ENCODE data around the gene RCAN2. TPM values are rescaled to one million over a fixed set of nuclear protein-coding genes. Genes with fewer than 3 reads are reported as not detected.
"Not testable (repeated sequence)": the region's sequence is repeated elsewhere in the genome, so short reads cannot be mapped to it uniquely, and the experiment has no call there.

RCAN2 gene
- total RNA-seq, 4 donors from 2014 or later, result 46.9 to 289 (median 171) TPM

DNA sequence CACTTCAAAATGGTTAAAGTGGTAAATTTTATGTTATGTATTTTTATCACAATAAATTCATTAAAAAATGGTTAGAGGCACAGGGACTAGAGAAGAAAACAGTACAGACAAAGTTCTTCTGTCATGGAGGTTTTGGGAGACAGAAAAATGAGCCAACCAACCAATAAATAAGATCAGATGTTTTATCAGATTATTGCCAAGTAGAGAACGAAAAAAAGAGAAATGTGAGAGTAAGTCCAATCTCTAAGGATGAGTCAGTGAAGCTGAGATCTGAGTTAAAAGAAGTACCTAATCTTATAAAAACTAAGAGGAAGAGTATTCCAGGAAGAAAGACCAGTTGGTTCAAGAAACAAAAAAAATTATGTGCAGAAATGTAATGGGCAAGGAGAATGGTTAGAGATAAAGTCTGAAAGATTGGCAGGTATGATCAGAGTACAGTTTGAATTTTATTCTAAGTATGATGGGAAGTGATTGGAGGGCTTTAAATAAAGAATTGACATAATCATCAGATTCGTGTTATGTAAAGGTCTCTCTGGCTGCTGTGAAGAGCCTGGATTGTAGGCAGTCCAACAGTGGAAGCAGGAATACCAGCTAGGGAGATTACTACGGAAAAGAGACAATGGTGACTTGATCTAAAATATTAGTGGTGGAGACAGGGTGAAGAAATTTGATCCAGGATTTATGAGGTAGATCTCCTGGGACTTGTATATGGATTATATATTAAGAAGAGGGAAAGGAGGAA is 79.6 kb downstream of the RCAN2 start:
- no peak overlapping the region for H3K27ac ChIP-seq
- no peak for ATAC-seq
- peaks cover 10 to 61% (median 28%) of the 10 kb centered on the region in 3 donors for H3K4me1 ChIP-seq
- H3K27me3 ChIP-seq, result no peaks in the 10 kb centered on the region
- WGBS, 2 donors (ENCODE audit: low coverage in 1 of 2), result 49 to 69% methylated on average over 3 of the region's 3 CpGs
- H3K4me3 ChIP-seq, result no peak overlapping the region
- TF ChIP-seq CTCF (IDR thresholded peaks at IDR 0.05) (no peak), POLR2A (IDR thresholded peaks at IDR 0.05) (no peak), EP300 (IDR thresholded peaks at IDR 0.05) (no peak), POLR2AphosphoS5 (IDR thresholded peaks at IDR 0.05) (no peak)
- no peaks in the 10 kb centered on the region for H3K9me3 ChIP-seq
- H3K36me3 ChIP-seq, result no peaks in the 10 kb centered on the region

DNA sequence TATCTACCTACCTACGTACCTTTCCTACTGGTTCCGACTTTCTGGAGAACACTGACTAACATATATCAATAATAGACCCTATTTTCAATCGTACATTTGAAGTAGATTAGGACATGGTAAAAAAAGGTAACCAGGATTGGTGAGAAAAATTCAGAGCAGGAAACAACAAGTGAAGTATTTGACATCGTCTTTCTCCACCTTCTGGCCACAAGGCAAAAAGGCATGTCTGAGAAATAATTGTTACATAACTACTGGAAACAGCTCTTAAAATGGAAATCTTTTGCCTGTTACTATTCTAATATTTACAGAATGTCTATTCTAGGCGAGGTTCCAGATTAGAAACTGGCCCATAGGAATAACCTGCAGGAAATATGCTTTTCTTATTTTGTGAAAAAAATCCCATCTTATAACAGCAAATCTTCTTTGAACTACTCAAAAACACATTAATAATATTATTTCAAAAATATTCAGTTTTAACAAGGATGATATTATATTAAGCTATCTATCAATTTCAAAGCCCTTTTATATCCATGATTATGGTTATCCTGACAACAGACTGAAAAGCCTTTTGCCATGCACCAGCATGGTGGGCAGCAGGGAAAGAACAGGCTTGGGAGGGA is 80.8 kb downstream of the RCAN2 start:
- TF ChIP-seq EP300 (IDR thresholded peaks at IDR 0.05) (no peak), CTCF (IDR thresholded peaks at IDR 0.05) (peak; percentile 82 to 97 (median 86)), POLR2AphosphoS5 (IDR thresholded peaks at IDR 0.05) (peak; percentile 29), POLR2A (IDR thresholded peaks at IDR 0.05) (no peak)
- Histone ChIP-seq H3K27ac (peak overlapping the region in 3 of 4 donors; percentile 7 to 34 (median 21)), H3K4me3 (no peak overlapping the region), H3K9me3 (no peaks in the 10 kb centered on the region), H3K4me1 (peaks cover 11 to 70% (median 28%) of the 10 kb centered on the region in 3 donors), H3K36me3 (no peaks in the 10 kb centered on the region), H3K27me3 (no peaks in the 10 kb centered on the region)
- WGBS, 2 donors (ENCODE audit: low coverage in 1 of 2), result 13 to 48% methylated on average over 5 of the region's 5 CpGs
- ATAC-seq, result peak; percentile 20

DNA sequence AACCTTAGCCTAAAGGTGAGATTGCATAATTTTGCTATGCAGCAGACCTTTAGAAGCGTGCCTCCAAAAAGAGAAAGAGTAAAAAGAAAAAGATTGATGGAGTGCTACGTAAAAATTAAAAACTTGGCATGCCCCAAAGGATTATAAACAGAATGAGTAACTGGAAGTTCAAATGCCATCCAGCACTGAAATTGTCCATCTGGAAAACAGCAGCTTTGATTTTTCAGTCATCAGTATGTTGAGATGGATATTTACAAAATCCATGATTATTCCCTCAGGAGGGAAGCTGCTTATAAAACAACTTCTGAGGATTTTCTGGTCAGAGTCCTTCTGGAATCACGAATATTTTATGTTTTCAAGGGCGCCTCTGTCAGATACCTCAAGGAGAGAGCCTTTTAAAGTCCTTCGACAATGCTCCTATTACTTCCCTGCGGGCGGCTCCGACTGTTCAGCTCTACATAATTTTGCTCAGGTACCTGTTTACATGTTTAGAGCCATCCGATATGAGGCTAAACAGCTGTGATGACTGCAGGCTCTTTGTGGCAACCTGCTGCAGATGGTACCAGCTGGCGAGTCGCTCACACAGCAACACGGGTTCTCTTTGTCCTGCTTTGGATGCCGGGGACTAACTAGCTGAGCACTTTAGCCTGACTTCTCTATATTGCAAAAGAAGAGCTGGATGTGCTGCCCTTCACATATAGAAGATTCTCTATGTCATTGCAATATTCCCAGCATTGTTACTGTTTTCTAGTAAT is 83.3 kb downstream of the RCAN2 start:
- no peak for ATAC-seq
- Histone ChIP-seq H3K4me1 (peaks cover 11 to 68% (median 28%) of the 10 kb centered on the region in 3 donors), H3K4me3 (no peak overlapping the region), H3K27me3 (no peaks in the 10 kb centered on the region), H3K27ac (peak overlapping the region in 3 of 4 donors; percentile 18 to 52 (median 19)), H3K36me3 (no peaks in the 10 kb centered on the region), H3K9me3 (no peaks in the 10 kb centered on the region)
- TF ChIP-seq EP300 (IDR thresholded peaks at IDR 0.05) (no peak), POLR2AphosphoS5 (IDR thresholded peaks at IDR 0.05) (peak; percentile 56)
- 28 to 69% methylated on average over 12 to 13 of the region's 13 CpGs for WGBS, 2 donors (ENCODE audit: low coverage in 1 of 2)

GRCh38 chr6:46407246-46407645 is 84.0 kb downstream of the RCAN2 start:
- Histone ChIP-seq H3K9me3 (no peaks in the 10 kb centered on the region), H3K36me3 (no peaks in the 10 kb centered on the region), H3K27me3 (no peaks in the 10 kb centered on the region), H3K27ac (peak overlapping the region in 3 of 4 donors; percentile 19 to 52 (median 48)), H3K4me1 (peaks cover 11 to 68% (median 28%) of the 10 kb centered on the region in 3 donors), H3K4me3 (no peak overlapping the region)
- 21 to 64% methylated on average over 3 of the region's 3 CpGs for WGBS, 2 donors (ENCODE audit: low coverage in 1 of 2)
- TF ChIP-seq POLR2A (IDR thresholded peaks at IDR 0.05) (no peak), POLR2AphosphoS5 (IDR thresholded peaks at IDR 0.05) (no peak), EP300 (IDR thresholded peaks at IDR 0.05) (no peak), CTCF (IDR thresholded peaks at IDR 0.05) (no peak)
- peak; percentile 5 for ATAC-seq

- not testable (repeated sequence) for H3K27me3 ChIP-seq, H3K36me3 ChIP-seq, H3K4me3 ChIP-seq, H3K9me3 ChIP-seq, H3K27ac ChIP-seq, ATAC-seq
- no CpG with 5 or more reads among the region's 32 CpGs for WGBS, 2 donors (ENCODE audit: low coverage in 1 of 2)
- H3K4me1 ChIP-seq, result peaks cover 11 to 60% (median 22%) of the 10 kb centered on the region in 3 donors
Observed at GRCh38 chr6:46405620-46406180, 85.5 kb downstream of the RCAN2 start.

Data from gastroesophageal sphincter (tissue), 4 donors.